ENCODE measurements around the gene SRGAP1.

The SRGAP1 gene

DNA sequence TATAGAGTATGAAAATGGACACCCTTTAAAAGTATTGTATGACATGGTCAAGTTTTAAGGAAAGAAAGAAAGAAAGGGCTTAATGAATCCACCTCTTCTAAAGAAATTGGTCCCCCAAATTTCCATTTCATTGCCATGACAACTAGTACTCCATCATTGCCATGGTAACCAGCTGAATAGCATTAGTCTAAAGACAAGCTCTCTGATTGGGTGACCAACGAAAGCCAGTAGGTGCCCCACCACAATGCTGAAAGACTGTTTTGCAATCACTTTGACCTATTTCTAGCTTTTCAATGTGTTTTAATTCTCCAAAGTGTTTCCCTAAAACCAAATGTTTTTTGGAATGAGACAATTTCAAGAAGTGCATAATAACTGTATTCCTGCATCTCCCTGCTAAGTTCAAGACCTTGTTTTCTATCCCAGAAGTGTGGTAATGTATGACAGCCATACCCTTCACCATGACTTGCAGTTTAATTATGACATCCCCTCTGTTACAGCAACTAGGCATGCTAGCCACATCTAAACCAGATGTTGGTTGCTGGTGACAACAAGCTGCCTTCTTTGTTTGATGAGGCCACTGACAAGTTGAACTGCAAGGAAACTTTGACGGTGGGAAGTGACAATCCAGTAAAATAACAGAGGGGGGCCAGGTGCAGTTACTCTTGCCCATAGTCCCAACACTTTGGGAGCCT, 330.9 kb downstream of the SRGAP1 start:
- Histone ChIP-seq H3K27ac (ENCODE audit: extremely low read depth, low read depth, low read length) (no peak overlapping the region), H3K4me1 (ENCODE audit: control insufficient read depth, insufficient read depth, low read length) (0 out of 2 replicates have a peak, but pooled peaks cover 2% of the 10 kb centered on the region), H3K9me3 (ENCODE audit: control insufficient read depth, insufficient read depth, low read depth, low read length) (no peaks in the 10 kb centered on the region), H3K4me3 (ENCODE audit: low read depth, low read length) (no peak overlapping the region), H3K36me3 (ENCODE audit: control insufficient read depth in 2 of 2, insufficient read depth in 1 of 2, low read length in 2 of 2) (no peaks in the 10 kb centered on the region)
- POLR2A ChIA-PET, result no interaction called here
- CTCF ChIA-PET, result no interaction called here
- no peak for TF ChIP-seq ZNF626 (tag by site-specific recombination; IDR thresholded peaks at IDR 0.05)
- no peak for TF ChIP-seq ZNF10 (tag by site-specific recombination; IDR thresholded peaks at IDR 0.05)
- TF ChIP-seq ZNF596 (tag by site-specific recombination; IDR thresholded peaks at IDR 0.05), result no peak
- no peak for TF ChIP-seq ZFP37 (tag by site-specific recombination; IDR thresholded peaks at IDR 0.05)
- TF ChIP-seq, protein P1, sequence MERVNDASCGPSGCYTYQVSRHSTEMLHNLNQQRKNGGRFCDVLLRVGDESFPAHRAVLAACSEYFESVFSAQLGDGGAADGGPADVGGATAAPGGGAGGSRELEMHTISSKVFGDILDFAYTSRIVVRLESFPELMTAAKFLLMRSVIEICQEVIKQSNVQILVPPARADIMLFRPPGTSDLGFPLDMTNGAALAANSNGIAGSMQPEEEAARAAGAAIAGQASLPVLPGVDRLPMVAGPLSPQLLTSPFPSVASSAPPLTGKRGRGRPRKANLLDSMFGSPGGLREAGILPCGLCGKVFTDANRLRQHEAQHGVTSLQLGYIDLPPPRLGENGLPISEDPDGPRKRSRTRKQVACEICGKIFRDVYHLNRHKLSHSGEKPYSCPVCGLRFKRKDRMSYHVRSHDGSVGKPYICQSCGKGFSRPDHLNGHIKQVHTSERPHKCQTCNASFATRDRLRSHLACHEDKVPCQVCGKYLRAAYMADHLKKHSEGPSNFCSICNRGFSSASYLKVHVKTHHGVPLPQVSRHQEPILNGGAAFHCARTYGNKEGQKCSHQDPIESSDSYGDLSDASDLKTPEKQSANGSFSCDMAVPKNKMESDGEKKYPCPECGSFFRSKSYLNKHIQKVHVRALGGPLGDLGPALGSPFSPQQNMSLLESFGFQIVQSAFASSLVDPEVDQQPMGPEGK (tag by site-specific recombination; IDR thresholded peaks at IDR 0.05), result no peak
- no peak for TF ChIP-seq ZNF654 (tag by site-specific recombination; IDR thresholded peaks at IDR 0.05; ENCODE audit: low read depth)
- TF ChIP-seq, protein P2, sequence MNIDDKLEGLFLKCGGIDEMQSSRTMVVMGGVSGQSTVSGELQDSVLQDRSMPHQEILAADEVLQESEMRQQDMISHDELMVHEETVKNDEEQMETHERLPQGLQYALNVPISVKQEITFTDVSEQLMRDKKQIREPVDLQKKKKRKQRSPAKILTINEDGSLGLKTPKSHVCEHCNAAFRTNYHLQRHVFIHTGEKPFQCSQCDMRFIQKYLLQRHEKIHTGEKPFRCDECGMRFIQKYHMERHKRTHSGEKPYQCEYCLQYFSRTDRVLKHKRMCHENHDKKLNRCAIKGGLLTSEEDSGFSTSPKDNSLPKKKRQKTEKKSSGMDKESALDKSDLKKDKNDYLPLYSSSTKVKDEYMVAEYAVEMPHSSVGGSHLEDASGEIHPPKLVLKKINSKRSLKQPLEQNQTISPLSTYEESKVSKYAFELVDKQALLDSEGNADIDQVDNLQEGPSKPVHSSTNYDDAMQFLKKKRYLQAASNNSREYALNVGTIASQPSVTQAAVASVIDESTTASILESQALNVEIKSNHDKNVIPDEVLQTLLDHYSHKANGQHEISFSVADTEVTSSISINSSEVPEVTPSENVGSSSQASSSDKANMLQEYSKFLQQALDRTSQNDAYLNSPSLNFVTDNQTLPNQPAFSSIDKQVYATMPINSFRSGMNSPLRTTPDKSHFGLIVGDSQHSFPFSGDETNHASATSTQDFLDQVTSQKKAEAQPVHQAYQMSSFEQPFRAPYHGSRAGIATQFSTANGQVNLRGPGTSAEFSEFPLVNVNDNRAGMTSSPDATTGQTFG (tag by site-specific recombination; IDR thresholded peaks at IDR 0.05; ENCODE audit: borderline replicate concordance), result no peak
- TF ChIP-seq, protein P3, sequence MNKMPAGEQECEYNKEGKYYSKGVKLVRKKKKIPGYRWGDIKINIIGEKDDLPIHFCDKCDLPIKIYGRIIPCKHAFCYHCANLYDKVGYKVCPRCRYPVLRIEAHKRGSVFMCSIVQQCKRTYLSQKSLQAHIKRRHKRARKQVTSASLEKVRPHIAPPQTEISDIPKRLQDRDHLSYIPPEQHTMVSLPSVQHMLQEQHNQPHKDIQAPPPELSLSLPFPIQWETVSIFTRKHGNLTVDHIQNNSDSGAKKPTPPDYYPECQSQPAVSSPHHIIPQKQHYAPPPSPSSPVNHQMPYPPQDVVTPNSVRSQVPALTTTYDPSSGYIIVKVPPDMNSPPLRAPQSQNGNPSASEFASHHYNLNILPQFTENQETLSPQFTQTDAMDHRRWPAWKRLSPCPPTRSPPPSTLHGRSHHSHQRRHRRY (tag by site-specific recombination; IDR thresholded peaks at IDR 0.05), result no peak
- TF ChIP-seq ZNF341 (tag by site-specific recombination; IDR thresholded peaks at IDR 0.05; ENCODE audit: low read depth), result no peak
- TF ChIP-seq, protein P4, sequence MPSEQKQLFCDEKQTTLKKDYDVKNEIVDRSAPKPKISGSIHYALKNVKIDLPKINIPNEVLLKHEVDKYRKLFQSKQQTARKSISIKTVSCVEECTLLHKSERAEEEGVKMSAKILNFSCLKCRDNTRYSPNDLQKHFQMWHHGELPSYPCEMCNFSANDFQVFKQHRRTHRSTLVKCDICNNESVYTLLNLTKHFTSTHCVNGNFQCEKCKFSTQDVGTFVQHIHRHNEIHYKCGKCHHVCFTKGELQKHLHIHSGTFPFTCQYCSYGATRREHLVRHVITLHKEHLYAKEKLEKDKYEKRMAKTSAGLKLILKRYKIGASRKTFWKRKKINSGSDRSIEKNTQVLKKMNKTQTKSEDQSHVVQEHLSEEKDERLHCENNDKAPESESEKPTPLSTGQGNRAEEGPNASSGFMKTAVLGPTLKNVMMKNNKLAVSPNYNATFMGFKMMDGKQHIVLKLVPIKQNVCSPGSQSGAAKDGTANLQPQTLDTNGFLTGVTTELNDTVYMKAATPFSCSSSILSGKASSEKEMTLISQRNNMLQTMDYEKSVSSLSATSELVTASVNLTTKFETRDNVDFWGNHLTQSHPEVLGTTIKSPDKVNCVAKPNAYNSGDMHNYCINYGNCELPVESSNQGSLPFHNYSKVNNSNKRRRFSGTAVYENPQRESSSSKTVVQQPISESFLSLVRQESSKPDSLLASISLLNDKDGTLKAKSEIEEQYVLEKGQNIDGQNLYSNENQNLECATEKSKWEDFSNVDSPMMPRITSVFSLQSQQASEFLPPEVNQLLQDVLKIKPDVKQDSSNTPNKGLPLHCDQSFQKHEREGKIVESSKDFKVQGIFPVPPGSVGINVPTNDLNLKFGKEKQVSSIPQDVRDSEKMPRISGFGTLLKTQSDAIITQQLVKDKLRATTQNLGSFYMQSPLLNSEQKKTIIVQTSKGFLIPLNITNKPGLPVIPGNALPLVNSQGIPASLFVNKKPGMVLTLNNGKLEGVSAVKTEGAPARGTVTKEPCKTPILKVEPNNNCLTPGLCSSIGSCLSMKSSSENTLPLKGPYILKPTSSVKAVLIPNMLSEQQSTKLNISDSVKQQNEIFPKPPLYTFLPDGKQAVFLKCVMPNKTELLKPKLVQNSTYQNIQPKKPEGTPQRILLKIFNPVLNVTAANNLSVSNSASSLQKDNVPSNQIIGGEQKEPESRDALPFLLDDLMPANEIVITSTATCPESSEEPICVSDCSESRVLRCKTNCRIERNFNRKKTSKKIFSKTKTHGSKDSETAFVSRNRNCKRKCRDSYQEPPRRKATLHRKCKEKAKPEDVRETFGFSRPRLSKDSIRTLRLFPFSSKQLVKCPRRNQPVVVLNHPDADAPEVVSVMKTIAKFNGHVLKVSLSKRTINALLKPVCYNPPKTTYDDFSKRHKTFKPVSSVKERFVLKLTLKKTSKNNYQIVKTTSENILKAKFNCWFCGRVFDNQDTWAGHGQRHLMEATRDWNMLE (tag by site-specific recombination; conservative IDR thresholded peaks at IDR 0.05; ENCODE audit: low read depth), result no peak
- TF ChIP-seq ZNF610 (tag by site-specific recombination; IDR thresholded peaks at IDR 0.05; ENCODE audit: borderline replicate concordance), result no peak
- no peak for TF ChIP-seq BCL11A (tag by site-specific recombination; IDR thresholded peaks at IDR 0.05; ENCODE audit: low read depth)

DNA sequence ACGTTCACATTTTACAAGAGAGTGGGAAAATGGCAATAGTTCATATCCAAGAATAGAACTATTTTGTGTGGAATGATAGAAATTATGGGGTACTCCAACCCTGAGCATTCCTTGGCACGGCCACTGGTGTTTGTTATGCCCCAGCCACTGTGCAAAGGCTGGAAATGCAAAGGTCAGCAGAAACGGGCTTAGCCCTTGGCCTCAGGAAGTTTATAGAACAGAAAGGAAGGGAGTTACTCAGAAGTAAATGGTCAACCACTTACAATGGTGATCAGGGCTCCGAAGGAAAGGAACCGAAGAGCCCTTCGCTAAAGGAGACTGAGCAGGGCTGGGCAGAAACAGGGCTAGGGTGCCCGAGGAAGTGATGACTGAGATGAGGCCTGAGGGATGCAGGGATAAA, 332.5 kb downstream of the SRGAP1 start:
- no peaks in the 10 kb centered on the region for H3K9me3 ChIP-seq (ENCODE audit: control insufficient read depth, insufficient read depth, low read depth, low read length)
- POLR2A ChIA-PET, result no interaction called here
- no peak overlapping the region for H3K4me3 ChIP-seq (ENCODE audit: low read depth, low read length)
- CTCF ChIA-PET, result no interaction called here
- TF ChIP-seq ZNF544 (tag by site-specific recombination; IDR thresholded peaks at IDR 0.05) (no peak), ZNF214 (tag by site-specific recombination; IDR thresholded peaks at IDR 0.05; ENCODE audit: borderline replicate concordance) (no peak), KLF1 (tag by site-specific recombination; IDR thresholded peaks at IDR 0.05) (no peak), ZNF600 (tag by site-specific recombination; IDR thresholded peaks at IDR 0.05) (no peak)
- H3K36me3 ChIP-seq (ENCODE audit: control insufficient read depth in 2 of 2, insufficient read depth in 1 of 2, low read length in 2 of 2), result no peaks in the 10 kb centered on the region
- H3K4me1 ChIP-seq (ENCODE audit: control insufficient read depth, insufficient read depth, low read length), result no peaks in the 10 kb centered on the region
- no peak overlapping the region for H3K27ac ChIP-seq (ENCODE audit: extremely low read depth, low read depth, low read length)
